H9 (cell line): Measurements from ENCODE around the gene DMBT1. TPM values are rescaled to one million over a fixed set of nuclear protein-coding genes. Genes with fewer than 3 reads are reported as not detected.

Source experiments
- DNase-seq: peaks from one replicate; pipeline ENCODE4 v3.0.0-alpha.2; 2017
- H2AFZ ChIP-seq: one replicate; pipeline ENCODE4 v1.6.1; 2013; ENCODE audit warnings: mild to moderate bottlenecking, low read length, control low read depth, moderate library complexity
- H2AK5ac ChIP-seq: 2 replicates; pipeline ENCODE4 v1.6.1; 2013; ENCODE audit warnings: low read length, control low read depth, mixed read lengths; ENCODE audit not compliant: insufficient read length
- H2BK120ac ChIP-seq: one replicate; pipeline ENCODE4 v1.6.1; 2013; ENCODE audit warnings: low read depth, mild to moderate bottlenecking, low read length, control low read depth, inconsistent platforms; ENCODE audit not compliant: poor library complexity, severe bottlenecking
- H2BK12ac ChIP-seq: 2 replicates; pipeline ENCODE4 v1.6.1; 2013; ENCODE audit warnings: low read length, control low read depth, mixed read lengths, low read depth; ENCODE audit not compliant: insufficient read length
- H2BK15ac ChIP-seq: 2 replicates; pipeline ENCODE4 v1.6.1; 2013; ENCODE audit warnings: low read depth, low read length, control low read depth
- H2BK20ac ChIP-seq: one replicate; pipeline ENCODE4 v1.6.1; 2013; ENCODE audit warnings: low read depth, mild to moderate bottlenecking, low read length, control low read depth, inconsistent platforms; ENCODE audit not compliant: poor library complexity, severe bottlenecking
- H2BK5ac ChIP-seq: 2 replicates; pipeline ENCODE4 v1.6.1; 2013; ENCODE audit warnings: low read length, control low read depth, mixed read lengths; ENCODE audit not compliant: insufficient read length
- H3K14ac ChIP-seq: 2 replicates; pipeline ENCODE4 v1.6.1; 2013; ENCODE audit warnings: low read length, control low read depth; ENCODE audit not compliant: insufficient read depth
- H3K18ac ChIP-seq: 2 replicates; pipeline ENCODE4 v1.6.1; 2013; ENCODE audit warnings: low read depth, mild to moderate bottlenecking, mixed read lengths, low read length, control low read depth; ENCODE audit not compliant: insufficient read length
- H3K23ac ChIP-seq: 2 replicates; pipeline ENCODE4 v1.6.1; 2013; ENCODE audit warnings: low read length, control low read depth, mixed read lengths, low read depth; ENCODE audit not compliant: insufficient read length
- H3K23me2 ChIP-seq: 2 replicates; pipeline ENCODE4 v1.6.1; 2013; ENCODE audit warnings: low read depth, mild to moderate bottlenecking, mixed read lengths, low read length, control low read depth; ENCODE audit not compliant: insufficient read length, poor library complexity, severe bottlenecking
- H3K27ac ChIP-seq: 2 replicates; pipeline ENCODE4 v1.5.1; 2013; ENCODE audit warnings: low read length, control low read depth, mixed read lengths, low read depth; ENCODE audit not compliant: insufficient read length
- H3K27me3 ChIP-seq: 2 replicates; pipeline ENCODE4 v1.6.1; 2013; ENCODE audit warnings: low read length, control low read depth, inconsistent platforms; ENCODE audit not compliant: insufficient read depth
- H3K4ac ChIP-seq: 2 replicates; pipeline ENCODE4 v1.6.1; 2013; ENCODE audit warnings: low read depth, mild to moderate bottlenecking, control low read depth, inconsistent platforms, low read length, moderate library complexity
- H3K4me1 ChIP-seq: 2 replicates; pipeline ENCODE4 v1.6.1; 2013; ENCODE audit warnings: low read length, control low read depth, inconsistent platforms; ENCODE audit not compliant: insufficient read depth
- H3K4me2 ChIP-seq: 2 replicates; pipeline ENCODE4 v1.6.1; 2013; ENCODE audit warnings: low read length, control low read depth, mixed read lengths; ENCODE audit not compliant: insufficient read length, insufficient read depth
- H3K56ac ChIP-seq: 2 replicates; pipeline ENCODE4 v1.6.1; 2013; ENCODE audit warnings: low read depth, mild to moderate bottlenecking, mixed read lengths, low read length, control low read depth; ENCODE audit not compliant: insufficient read length
- H3K79me1 ChIP-seq: 2 replicates; pipeline ENCODE4 v1.6.1; 2013; ENCODE audit warnings: low read depth, mild to moderate bottlenecking, moderate library complexity, low read length, control low read depth, inconsistent platforms; ENCODE audit not compliant: insufficient read depth, poor library complexity, severe bottlenecking
- H3K79me2 ChIP-seq: 2 replicates; pipeline ENCODE4 v1.6.1; 2013; ENCODE audit warnings: low read length, control low read depth, inconsistent platforms; ENCODE audit not compliant: insufficient read depth
- H3K9ac ChIP-seq: 2 replicates; pipeline ENCODE4 v1.6.1; 2013; ENCODE audit warnings: low read length, control low read depth, mixed read lengths; ENCODE audit not compliant: insufficient read length; ENCODE audit errors: extremely low read depth
- H3K9me3 ChIP-seq: one replicate; pipeline ENCODE4 v1.6.1; 2013; ENCODE audit warnings: low read depth, low read length, inconsistent platforms; ENCODE audit not compliant: control insufficient read depth
- H3T11ph ChIP-seq: one replicate; pipeline ENCODE4 v1.6.1; 2013; ENCODE audit warnings: mild to moderate bottlenecking, low read length, control low read depth, inconsistent platforms
- H4K20me1 ChIP-seq: one replicate; pipeline ENCODE4 v1.6.1; 2013; ENCODE audit not compliant: control insufficient read depth, insufficient read length, insufficient read depth
- H4K5ac ChIP-seq: 2 replicates; pipeline ENCODE4 v1.6.1; 2013; ENCODE audit warnings: low read depth, mild to moderate bottlenecking, mixed read lengths, low read length, control low read depth; ENCODE audit not compliant: insufficient read length
- H4K8ac ChIP-seq: replicated peaks from 2 replicates; pipeline ENCODE4 v1.6.1; 2013; ENCODE audit warnings: low read length, control low read depth, mixed read lengths, low read depth; ENCODE audit not compliant: insufficient read length
- H4K91ac ChIP-seq: 2 replicates; pipeline ENCODE4 v1.6.1; 2013; ENCODE audit warnings: low read depth, mild to moderate bottlenecking, moderate library complexity, mixed read lengths, low read length, control low read depth; ENCODE audit not compliant: insufficient read length
- H3K27ac Mint-ChIP-seq, 3 experiments: 2 replicates in 2 of 3; 3 replicates in 1 of 3; pipeline ENCODE4 v1.8.0; 2020 to 2021; ENCODE audit warnings: mixed read lengths in 3 of 3, mild to moderate bottlenecking in 1 of 3, moderate library complexity in 1 of 3
- H3K27me3 Mint-ChIP-seq: 2 replicates; pipeline ENCODE4 v1.8.0; 2021; ENCODE audit warnings: low read depth, mild to moderate bottlenecking, moderate library complexity, mixed read lengths
- H3K36me3 Mint-ChIP-seq, 3 experiments: 2 replicates in 2 of 3; 3 replicates in 1 of 3; pipeline ENCODE4 v1.8.0; 2020 to 2021; ENCODE audit warnings: low read depth in 3 of 3, mixed read lengths in 3 of 3; ENCODE audit not compliant: insufficient read depth in 1 of 3
- H3K4me1 Mint-ChIP-seq, 2 experiments: 2 replicates each; pipeline ENCODE4 v1.8.0; 2020; ENCODE audit warnings: mixed read lengths in 2 of 2
- H3K4me3 Mint-ChIP-seq, 2 experiments: 2 replicates in 1 of 2; 3 replicates in 1 of 2; pipeline ENCODE4 v1.8.0; 2020 to 2021; ENCODE audit warnings: mild to moderate bottlenecking in 2 of 2, mixed read lengths in 2 of 2, moderate library complexity in 1 of 2
- H3K9me3 Mint-ChIP-seq, 2 experiments: 2 replicates in 1 of 2; 3 replicates in 1 of 2; pipeline ENCODE4 v1.8.0; 2020; ENCODE audit warnings: mild to moderate bottlenecking in 2 of 2, mixed read lengths in 2 of 2, moderate library complexity in 1 of 2
- WGBS: extraction: QIAGEN DNeasy Blood & Tissue Kit; methylation state at CpG from one replicate; pipeline ENCODE4 v1.1.7; 2013; ENCODE audit warnings: missing lambda C conversion rate, low lambda C conversion rate, mixed read lengths; ENCODE audit not compliant: insufficient read length; ENCODE audit errors: extremely low coverage; 5-methylcytosine and 5-hydroxymethylcytosine counted together
- total RNA-seq: library from RNA; stranded (reverse); gene quantifications from 2 replicates; pipeline ENCODE4 v1.2.1, GENCODE V29; 2021
- TF ChIP-seq, protein P1 (sequence below): fragments of 200-600 bp; sonication (generic); conservative IDR thresholded peaks from 3 replicates; pipeline ENCODE4 v1.8.0; 2021; ENCODE audit warnings: antibody characterized with exemption, mild to moderate bottlenecking

DMBT1 gene
- total RNA-seq, 1 experiment from 2014 or later, result 0.04 TPM

DNA sequence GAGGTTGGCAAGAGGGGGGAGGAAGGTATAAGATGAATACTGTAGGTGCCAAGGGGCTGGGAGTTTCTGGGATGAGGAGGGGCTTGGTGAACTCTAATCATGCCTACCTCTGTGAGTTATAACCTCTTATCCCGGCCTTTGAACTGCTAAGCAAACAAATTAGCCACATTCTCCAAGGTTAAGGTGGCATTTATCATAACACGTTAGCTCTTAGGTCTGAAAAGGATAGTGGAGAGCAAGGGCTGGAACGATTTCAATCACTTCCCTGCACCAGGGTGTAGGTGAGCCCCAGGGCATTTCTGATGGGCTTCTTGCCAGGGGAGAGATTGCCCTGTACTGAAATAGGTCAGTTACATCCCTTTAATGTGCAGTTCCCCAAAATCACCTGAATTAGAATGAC lies 28.6 kb upstream of the DMBT1 start:
- Histone ChIP-seq H3K27me3 (no peaks in the 10 kb centered on the region), H3K23me2 (no peaks in the 10 kb centered on the region), H2BK5ac (no peak overlapping the region), H3K23ac (no peak overlapping the region), H4K20me1 (no peaks in the 10 kb centered on the region), H3K9ac (no peak overlapping the region), H4K5ac (no peak overlapping the region), H2AK5ac (no peak overlapping the region), H2BK12ac (no peak overlapping the region), H2BK20ac (no peak overlapping the region), H4K8ac (no peak overlapping the region), H2BK120ac (no peak overlapping the region), H3K4me1 (no peaks in the 10 kb centered on the region), H4K91ac (no peak overlapping the region), H2BK15ac (no peak overlapping the region), H3K18ac (no peak overlapping the region), H3K9me3 (no peaks in the 10 kb centered on the region), H2AFZ (no peak overlapping the region), H3K79me2 (no peaks in the 10 kb centered on the region), H3K14ac (no peak overlapping the region), H3K4me2 (no peak overlapping the region), H3T11ph (no peak overlapping the region), H3K4ac (no peak overlapping the region), H3K56ac (no peak overlapping the region), H3K79me1 (no peaks in the 10 kb centered on the region), H3K27ac (no peak overlapping the region)
- H3K36me3 Mint-ChIP-seq, result no peaks in the 10 kb centered on the region; a peak in 1 of 7 replicates
- no peak overlapping the region for H3K4me3 Mint-ChIP-seq
- no CpG with 5 or more reads among the region's 3 CpGs for WGBS
- H3K9me3 Mint-ChIP-seq, result peaks cover 0 to 2% of the 10 kb centered on the region in 2 experiments; a peak in 1 of 5 replicates
- H3K27ac Mint-ChIP-seq, result no peak overlapping the region
- H3K27me3 Mint-ChIP-seq, result peaks cover 7% of the 10 kb centered on the region
- DNase-seq, result no peak
- TF ChIP-seq, protein P1, sequence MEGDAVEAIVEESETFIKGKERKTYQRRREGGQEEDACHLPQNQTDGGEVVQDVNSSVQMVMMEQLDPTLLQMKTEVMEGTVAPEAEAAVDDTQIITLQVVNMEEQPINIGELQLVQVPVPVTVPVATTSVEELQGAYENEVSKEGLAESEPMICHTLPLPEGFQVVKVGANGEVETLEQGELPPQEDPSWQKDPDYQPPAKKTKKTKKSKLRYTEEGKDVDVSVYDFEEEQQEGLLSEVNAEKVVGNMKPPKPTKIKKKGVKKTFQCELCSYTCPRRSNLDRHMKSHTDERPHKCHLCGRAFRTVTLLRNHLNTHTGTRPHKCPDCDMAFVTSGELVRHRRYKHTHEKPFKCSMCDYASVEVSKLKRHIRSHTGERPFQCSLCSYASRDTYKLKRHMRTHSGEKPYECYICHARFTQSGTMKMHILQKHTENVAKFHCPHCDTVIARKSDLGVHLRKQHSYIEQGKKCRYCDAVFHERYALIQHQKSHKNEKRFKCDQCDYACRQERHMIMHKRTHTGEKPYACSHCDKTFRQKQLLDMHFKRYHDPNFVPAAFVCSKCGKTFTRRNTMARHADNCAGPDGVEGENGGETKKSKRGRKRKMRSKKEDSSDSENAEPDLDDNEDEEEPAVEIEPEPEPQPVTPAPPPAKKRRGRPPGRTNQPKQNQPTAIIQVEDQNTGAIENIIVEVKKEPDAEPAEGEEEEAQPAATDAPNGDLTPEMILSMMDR, result no peak
- H3K4me1 Mint-ChIP-seq, result no peaks in the 10 kb centered on the region
